K562 (cell line): Measurements from ENCODE around the gene GYG2. TPM values are rescaled to one million over a fixed set of nuclear protein-coding genes. Genes with fewer than 3 reads are reported as not detected.

Experiments
- ATAC-seq: fragments of 200-7000 bp; cut with Tn5 transposase; 3 replicates; pipeline ENCODE4 v1.9.1; 2020; ENCODE audit warnings: moderate library complexity
- BruUV-seq: library from RNA; stranded (reverse); fragments of 400-500 nt; replicated peaks from 2 replicates; lab custom pipeline; 2021; lab: Mats Ljungman, UMichigan
- CTCF ChIA-PET: fragments of 300-600 bp; formaldehyde crosslinking; extraction: SDS; loops from one replicate; lab custom pipeline; 2021; ENCODE audit warnings: low intra/inter-chr PET ratio; lab: Yijun Ruan, JAX
- POLR2A ChIA-PET: fragments of 300-600, 350-650 bp; sonication (Branson Sonifier 250); formaldehyde crosslinking; extraction: SDS; loops from one replicate; lab custom pipeline; 2021; ENCODE audit warnings: antibody characterized with exemption, inconsistent platforms; lab: Yijun Ruan, JAX
- DNase-seq, 4 experiments: peaks; one replicate each; pipeline versions ENCODE4 v3.0.0 to v3.0.0-alpha.2; 2011 to 2018; ENCODE audit warnings: low spot score in 3 of 4, mixed read lengths in 3 of 4; ENCODE audit errors: extremely low read depth in 1 of 4
- FAIRE-seq: peaks from 2 replicates; lab custom pipeline; 2011; peaks lifted over from hg19 to GRCh38; lab: Jason Lieb, UNC
- H2AFZ ChIP-seq: 2 replicates; pipeline ENCODE4 v1.6.0; 2011; ENCODE audit warnings: low read depth, low read length, control low read depth, inconsistent platforms
- H3K27ac ChIP-seq: fragments of 200-600 bp; 3 replicates; pipeline ENCODE4 v1.8.0; 2011; ENCODE audit warnings: low read depth, mild to moderate bottlenecking, control low read depth, inconsistent platforms, low read length, moderate library complexity, mixed read lengths; ENCODE audit errors: extremely low read depth
- H3K27me3 ChIP-seq, 2 experiments: fragments of 300-600 bp in 1 of 2; 2 replicates in 1 of 2; 3 replicates in 1 of 2; pipeline versions ENCODE4 v1.6.0 to v1.8.0; 2011; ENCODE audit warnings: inconsistent platforms in 2 of 2, low read length in 2 of 2, mild to moderate bottlenecking in 1 of 2, mixed read lengths in 1 of 2, moderate library complexity in 1 of 2; ENCODE audit not compliant: control insufficient read depth in 2 of 2, insufficient read depth in 2 of 2
- H3K36me3 ChIP-seq: fragments of 300-600 bp; 3 replicates; pipeline ENCODE4 v1.8.0; 2011; ENCODE audit warnings: mild to moderate bottlenecking, low read length, inconsistent platforms; ENCODE audit not compliant: control insufficient read depth, insufficient read depth
- H3K4me1 ChIP-seq, 2 experiments: fragments of 200-600 bp in 1 of 2; replicated peaks in 1 of 2; 2 replicates in 1 of 2; 3 replicates in 1 of 2; pipeline versions ENCODE4 v1.5.1 to v1.8.0; 2011; ENCODE audit warnings: inconsistent platforms in 2 of 2, low read length in 2 of 2, mild to moderate bottlenecking in 1 of 2, mixed read lengths in 1 of 2, moderate library complexity in 1 of 2; ENCODE audit not compliant: control insufficient read depth in 2 of 2, insufficient read depth in 2 of 2
- H3K4me2 ChIP-seq: 2 replicates; pipeline ENCODE4 v1.6.1; 2011; ENCODE audit warnings: low read length, control low read depth, inconsistent platforms, mixed read lengths; ENCODE audit not compliant: insufficient read depth
- H3K4me3 ChIP-seq: fragments of 200-600 bp; sonication (generic), shearing (Covaris generic); 2 replicates; pipeline ENCODE4 v1.5.1; 2016; ENCODE audit warnings: control low read depth, inconsistent platforms
- H3K79me2 ChIP-seq: fragments of 200-600 bp; 3 replicates; pipeline ENCODE4 v1.8.0; 2011; ENCODE audit warnings: low read length, inconsistent platforms; ENCODE audit not compliant: control insufficient read depth, insufficient read depth
- H3K9ac ChIP-seq, 2 experiments: 2 replicates each; pipeline versions ENCODE4 v1.6.0 to v1.6.1; 2011; ENCODE audit warnings: low read depth in 2 of 2, low read length in 2 of 2, control low read depth in 1 of 2, inconsistent platforms in 1 of 2, mild to moderate bottlenecking in 1 of 2, mixed read lengths in 1 of 2; ENCODE audit not compliant: insufficient read depth in 1 of 2
- H3K9me1 ChIP-seq: one replicate; pipeline ENCODE4 v1.6.0; 2011; ENCODE audit warnings: inconsistent platforms, mild to moderate bottlenecking, low read length, moderate library complexity; ENCODE audit not compliant: control insufficient read depth, insufficient read depth
- H3K9me3 ChIP-seq: replicated peaks from 2 replicates; pipeline ENCODE4 v1.5.1; 2011; ENCODE audit warnings: low read depth, low read length, inconsistent platforms; ENCODE audit not compliant: control insufficient read depth, insufficient read depth
- H4K20me1 ChIP-seq: replicated peaks from 2 replicates; pipeline ENCODE4 v1.6.1; 2011; ENCODE audit warnings: low read length, inconsistent platforms, mixed read lengths; ENCODE audit not compliant: control insufficient read depth, insufficient read depth
- BRCA1 ChIP-seq, 2 experiments: fragments of 450-650 bp in 1 of 2; sonication (generic) in 1 of 2; formaldehyde crosslinking in 1 of 2; IDR thresholded peaks; 2 replicates each; pipeline versions ENCODE4 v1.5.0 to v1.6.1; 2017 to 2020; ENCODE audit warnings: mild to moderate bottlenecking in 1 of 2, missing genetic modification reagents in 1 of 2
- CEBPG ChIP-seq, 3 experiments: fragments of 200-800 bp in 1 of 3; sonication (Bioruptor generic) in 1 of 3; sonication (generic) in 1 of 3; formaldehyde crosslinking in 1 of 3; IDR thresholded peaks in 2 of 3; conservative IDR thresholded peaks in 1 of 3; 2 replicates each; pipeline versions ENCODE4 v1.6.1 to v1.8.0; 2016 to 2022; ENCODE audit warnings: missing compliant biosample characterization in 2 of 3, missing genetic modification characterization in 2 of 3, mild to moderate bottlenecking in 1 of 3, missing genetic modification reagents in 1 of 3
- E2F1 ChIP-seq: sonication (generic); formaldehyde crosslinking; IDR thresholded peaks from 2 replicates; pipeline ENCODE4 v1.8.1; 2023; ENCODE audit warnings: mild to moderate bottlenecking, missing genetic modification reagents, moderate library complexity
- E4F1 ChIP-seq: fragments of 250-450 bp; sonication (Bioruptor Pico); IDR thresholded peaks from 2 replicates; pipeline ENCODE4 v1.5.0; 2021; ENCODE audit warnings: mild to moderate bottlenecking, borderline replicate concordance
- HEY1 ChIP-seq: fragments of 250-450 bp; sonication (Bioruptor Pico); IDR thresholded peaks from 2 replicates; pipeline ENCODE4 v1.5.0; 2020; ENCODE audit warnings: mild to moderate bottlenecking, moderate library complexity, borderline replicate concordance
- KAT2B ChIP-seq: IDR thresholded peaks from one replicate; pipeline ENCODE4 v1.6.1; 2012; ENCODE audit warnings: low read depth, mild to moderate bottlenecking, control low read depth, inconsistent platforms, low read length, moderate library complexity
- NKRF ChIP-seq: fragments of 450-650 bp; IDR thresholded peaks from 2 replicates; pipeline ENCODE4 v1.6.1; 2016; ENCODE audit warnings: borderline replicate concordance
- PHF20 ChIP-seq: fragments of 450-650 bp; IDR thresholded peaks from 2 replicates; pipeline ENCODE4 v1.6.1; 2018; ENCODE audit not compliant: partially characterized antibody
- STAT5B ChIP-seq: fragments of 250-450 bp; sonication (Bioruptor Pico); IDR thresholded peaks from 2 replicates; pipeline ENCODE4 v1.8.0; 2021; ENCODE audit warnings: mild to moderate bottlenecking, inconsistent platforms
- TAF9B ChIP-seq: fragments of 450-650 bp; IDR thresholded peaks from 2 replicates; pipeline ENCODE4 v1.6.1; 2018; ENCODE audit warnings: mild to moderate bottlenecking; ENCODE audit not compliant: partially characterized antibody
- TEAD2 ChIP-seq: fragments of 450-650 bp; IDR thresholded peaks from 2 replicates; pipeline ENCODE4 v1.6.1; 2016; ENCODE audit warnings: missing genetic modification characterization, control low read depth, missing compliant biosample characterization
- ZNF121 ChIP-seq: sonication (generic); formaldehyde crosslinking; conservative IDR thresholded peaks from 2 replicates; pipeline ENCODE4 v1.8.0; 2022; ENCODE audit warnings: missing genetic modification reagents
- ZNF232 ChIP-seq: sonication (generic); formaldehyde crosslinking; IDR thresholded peaks from 2 replicates; pipeline ENCODE4 v1.8.0; 2022; ENCODE audit warnings: mild to moderate bottlenecking, missing genetic modification reagents
- ZNF780A ChIP-seq: fragments of 250-450 bp; sonication (Bioruptor Pico); IDR thresholded peaks from 2 replicates; pipeline ENCODE4 v1.5.0; 2021; ENCODE audit warnings: mild to moderate bottlenecking
- ZSCAN32 ChIP-seq: fragments of 450-650 bp; formaldehyde crosslinking; IDR thresholded peaks from 2 replicates; pipeline ENCODE4 v1.4.0; 2020; ENCODE audit warnings: mild to moderate bottlenecking, moderate library complexity
- WGBS: fragments of 100-300 bp; shearing (Covaris generic); methylation state at CpG from one replicate; pipeline ENCODE4 v1.1.6; 2016; ENCODE audit warnings: low coverage, mixed read lengths; ENCODE audit not compliant: insufficient coverage; ENCODE audit errors: missing lambda C conversion rate; 5-methylcytosine and 5-hydroxymethylcytosine counted together
- in situ Hi-C: fragments of 300-500 bp; cut with MboI; formaldehyde crosslinking; loops from 4 replicates; pipeline ENCODE4 v1.15.0; 2018; ENCODE audit warnings: inconsistent platforms, mixed read lengths
- intact Hi-C: fragments of 100-400 bp; cut with micrococcal nuclease; formaldehyde crosslinking; loops from 2 replicates; pipeline ENCODE4 v1.14.2; 2022
- polyA plus RNA-seq, 8 experiments: library from polyadenylated mRNA; depleted of rRNA in 4 of 8; stranded (reverse) in 5 of 8; unstranded in 3 of 8; fragments of >200 nt; fragmentation: Nextera tagmentation in 2 of 8; fragmentation: Illumina TruSeq in 1 of 8; extraction: Ambion mirVana in 2 of 8; extraction: Trizol in 1 of 8; gene quantifications; 2 replicates each; pipeline versions ENCODE4 v1.2.1 to v1.2.3, GENCODE V29; 2011 to 2014; ENCODE audit warnings: inconsistent platforms in 1 of 8, missing spikeins in 1 of 8
- total RNA-seq, 7 experiments: library from RNA; depleted of rRNA in 6 of 7; stranded (reverse); fragments of >200 nt in 6 of 7; fragmentation: Illumina TruSeq in 2 of 7; extraction: Trizol in 2 of 7; gene quantifications; 2 replicates each; pipeline versions ENCODE4 v1.2.1 to v1.2.3, GENCODE V29; 2011 to 2021; ENCODE audit warnings: low replicate concordance in 1 of 7

GYG2 gene
- total and polyA plus RNA-seq, 9 of the 15 experiments (the other 6 are each of a cell fraction or from before 2014, with no cell fraction given): 0.24 to 4.4 (median 2.9) TPM

- no peak for TF ChIP-seq CEBPG (CRISPR knock-in tag; IDR thresholded peaks at IDR 0.05)
- TF ChIP-seq CEBPG (tag; conservative IDR thresholded peaks at IDR 0.05 in 1 of 2, IDR thresholded peaks at IDR 0.05 in 1 of 2): no peak
- TF ChIP-seq ZSCAN32 (CRISPR knock-in tag): no peak
- TF ChIP-seq KAT2B: no peak
- TF ChIP-seq PHF20: no peak
Measured at GRCh38 chrX:2875798-2876399, 47.2 kb downstream of the GYG2 start (continued).

- H3K27ac ChIP-seq: no peak overlapping the region
- H3K27me3 ChIP-seq: no peaks in the 10 kb centered on the region
- intact Hi-C loops: no loop called here
- H3K36me3 ChIP-seq: no peaks in the 10 kb centered on the region
- FAIRE-seq (no peak), ATAC-seq (no peak)
- H3K4me1 ChIP-seq: peaks cover 12 to 16% of the 10 kb centered on the region in 2 experiments; a peak in 4 of 5 replicates
- no TSS peak for BruUV-seq
- H3K9me1 ChIP-seq: no peaks in the 10 kb centered on the region
- H3K4me3 ChIP-seq: no peak overlapping the region
- H3K4me2 ChIP-seq: no peak overlapping the region
- no peak overlapping the region for H2AFZ ChIP-seq
- 46% methylated on average over 2 of the region's 2 CpGs for WGBS
- no peaks in the 10 kb centered on the region for H4K20me1 ChIP-seq
- peaks cover 15% of the 10 kb centered on the region for H3K9me3 ChIP-seq
- ChIA-PET POLR2A (interaction anchor here (0.6 kb wide), 1 partner anchor 470 kb away, joined by 3 read pairs; no protein-coding TSS in a partner anchor), CTCF (no interaction called here)
- H3K9ac ChIP-seq: no peak overlapping the region
- no peak for TF ChIP-seq NKRF
- no peak for TF ChIP-seq TAF9B
- TF ChIP-seq STAT5B (CRISPR knock-in tag): no peak
- no peak for TF ChIP-seq ZNF780A (CRISPR knock-in tag)
- TF ChIP-seq BRCA1 (IDR thresholded peaks at IDR 0.05): no peak
- no peak for TF ChIP-seq BRCA1 (CRISPR knock-in tag; IDR thresholded peaks at IDR 0.05)
- no peak for TF ChIP-seq ZNF121
- no peak for TF ChIP-seq TEAD2 (tag)
- no peak for TF ChIP-seq HEY1 (CRISPR knock-in tag)
- no peak for TF ChIP-seq E2F1
- TF ChIP-seq ZNF232 (CRISPR knock-in tag): no peak
- no peak for TF ChIP-seq E4F1 (CRISPR knock-in tag)
- TF ChIP-seq, all 486 proteins: peak for 0
- in situ Hi-C loops: loop anchor here (25.0 kb wide), 1 partner anchor 759 kb away; no protein-coding TSS in a partner anchor
- no peaks in the 10 kb centered on the region for H3K79me2 ChIP-seq
- DNase-seq: no peak
Measured at GRCh38 chrX:2878563-2878962, 49.8 kb downstream of the GYG2 start.
